Activated naive CD8-positive, alpha-beta T cell treated with anti-CD3 and anti-CD28 coated beads, Interleukin-2, amount 50 U/mL, for 16 hours (primary cell): ENCODE data around the gene ABCG1.

Experiments
- DNase-seq: peaks from one replicate; pipeline ENCODE4 v3.0.0-alpha.2; 2020; ENCODE audit warnings: low read depth, low spot score

Gene ABCG1

DNA sequence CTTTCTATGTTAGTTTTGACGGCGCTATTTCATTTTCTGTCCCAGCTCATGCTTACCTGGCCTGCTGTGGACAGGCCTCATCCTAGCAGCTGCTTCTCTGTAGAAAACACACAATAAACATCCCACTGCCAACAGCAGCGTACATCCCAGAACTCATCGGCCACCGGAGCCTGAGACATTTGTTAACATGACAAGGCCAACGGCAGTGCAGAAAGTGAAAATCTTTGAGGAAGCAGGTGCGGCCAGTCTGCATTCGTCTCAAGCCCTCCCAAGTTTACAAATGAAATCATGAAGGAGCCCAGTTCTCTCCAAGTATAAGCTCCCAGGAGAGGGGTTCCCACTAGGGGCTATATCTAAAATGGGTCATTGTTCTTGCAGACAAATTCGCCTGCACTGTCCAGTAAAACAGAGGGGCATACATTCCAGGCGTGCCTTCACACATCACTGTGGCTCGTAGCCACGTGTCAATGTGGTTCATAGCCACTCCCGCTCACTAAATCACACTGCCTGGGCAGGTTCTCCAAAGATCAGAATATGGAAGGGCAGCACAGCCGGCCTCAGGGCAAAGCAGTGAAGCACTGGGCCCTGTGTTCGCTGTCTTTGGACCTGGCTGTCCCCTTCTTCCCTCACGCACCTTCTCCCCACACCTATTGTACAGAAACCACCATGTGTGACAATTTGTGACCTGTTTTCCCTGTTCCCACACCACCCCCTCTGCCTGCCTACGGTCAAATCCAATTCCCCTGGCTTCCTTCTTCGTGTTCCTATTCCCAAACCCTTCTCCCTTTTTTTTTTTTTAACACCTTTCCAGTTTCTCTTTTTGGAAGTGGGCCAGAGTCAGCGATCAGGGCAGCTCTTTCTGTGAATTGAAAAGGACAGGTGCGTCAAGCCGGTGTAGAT is 27.0 kb upstream of the ABCG1 start:
- DNase-seq: no peak

DNA sequence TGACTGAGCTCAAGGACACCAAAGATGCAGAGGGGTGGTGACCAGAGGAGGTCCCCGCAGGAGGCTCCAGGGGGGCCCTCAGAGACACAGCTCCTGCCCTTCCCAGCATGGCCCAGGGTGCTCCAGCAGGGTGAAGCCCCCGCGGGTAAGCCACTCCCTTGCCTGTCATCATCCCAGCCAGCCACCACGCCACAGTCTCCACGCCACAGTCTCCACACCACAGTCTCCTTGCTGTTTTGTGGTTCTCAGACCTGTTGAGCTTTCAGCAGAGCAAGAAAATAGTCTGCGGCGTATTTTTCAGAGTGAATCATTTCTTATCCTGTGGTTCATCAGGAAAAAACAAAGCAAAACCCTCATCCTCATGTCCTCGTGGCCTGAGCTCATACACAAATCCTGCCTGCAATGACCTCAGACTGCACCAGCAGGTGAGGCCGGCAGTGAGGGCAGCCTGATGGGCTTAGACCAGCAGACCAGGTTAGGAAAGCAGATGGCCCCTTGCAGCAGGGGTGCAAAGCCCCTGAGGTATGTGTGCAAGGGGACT is 25.7 kb upstream of the ABCG1 start:
- DNase-seq: no peak

DNA sequence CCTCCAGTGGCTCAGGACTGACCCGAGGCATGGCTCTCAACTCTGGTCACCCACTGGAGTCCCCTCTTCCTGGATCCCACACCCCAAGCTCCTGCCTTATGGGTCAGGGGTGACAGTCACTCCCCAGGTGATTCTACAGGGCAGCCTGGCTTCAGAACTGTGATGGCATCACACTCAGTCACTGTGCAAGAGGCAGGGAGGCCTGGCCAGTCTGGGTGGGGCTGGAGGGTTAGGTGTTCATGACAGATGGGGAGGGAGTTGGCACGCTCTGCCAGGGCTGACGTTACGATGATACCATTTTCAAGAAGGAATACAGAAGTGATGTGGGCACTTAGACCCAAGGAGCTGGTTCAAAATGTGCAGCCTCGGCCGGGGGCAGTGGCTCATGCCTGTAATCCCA is 25.2 kb upstream of the ABCG1 start:
- DNase-seq: no peak

DNA sequence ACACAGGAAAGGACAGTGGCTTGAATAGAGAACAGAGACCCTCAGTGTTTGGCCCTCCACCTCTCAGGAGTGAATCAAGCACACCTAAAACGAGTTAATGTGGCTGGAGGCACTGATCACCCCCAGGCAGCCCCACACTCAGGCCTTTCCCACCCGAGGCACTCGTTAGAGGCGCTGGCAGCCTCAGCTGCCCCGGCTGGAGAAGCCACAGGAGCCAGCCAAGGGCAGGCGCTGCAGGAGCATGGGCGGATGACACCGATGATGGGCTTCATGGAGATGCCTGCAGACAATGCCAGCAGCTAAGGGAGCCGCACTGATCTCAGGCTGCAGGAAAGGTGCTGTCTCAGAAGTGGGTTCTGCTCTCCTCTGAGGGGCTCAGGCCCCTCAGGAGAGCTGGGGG is 24.1 kb upstream of the ABCG1 start:
- DNase-seq: no peak

DNA sequence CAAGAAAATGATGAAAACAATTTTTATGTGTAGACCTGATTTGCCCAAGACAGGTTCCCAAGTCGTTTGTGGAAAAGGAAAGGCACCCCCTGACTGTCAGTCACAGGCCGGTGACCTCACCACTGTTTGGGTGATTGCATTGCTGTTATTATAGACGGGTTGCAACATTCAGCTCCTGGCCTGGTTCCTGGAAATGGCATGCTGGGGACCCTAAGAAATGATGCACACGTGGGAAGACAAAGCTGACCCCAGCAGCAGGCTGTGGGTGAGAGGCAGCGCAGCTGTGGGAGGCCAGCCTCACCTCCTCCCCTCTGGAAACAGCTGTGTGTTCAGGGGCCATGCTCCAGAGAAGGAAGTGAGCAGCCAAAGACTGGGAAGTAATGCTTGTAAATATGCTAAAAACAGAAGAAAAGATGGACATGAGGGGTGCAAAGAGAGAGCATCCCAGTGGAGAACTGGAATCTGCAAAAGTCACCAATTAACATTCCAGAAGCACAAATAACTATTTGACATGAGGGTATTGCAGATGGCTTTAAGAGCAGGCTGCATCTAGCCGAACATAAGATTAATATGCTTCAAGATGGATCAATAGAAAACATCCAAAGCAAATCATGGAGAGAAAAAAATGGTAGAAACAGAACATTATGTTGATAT is 23.4 kb upstream of the ABCG1 start:
- no peak for DNase-seq

DNA sequence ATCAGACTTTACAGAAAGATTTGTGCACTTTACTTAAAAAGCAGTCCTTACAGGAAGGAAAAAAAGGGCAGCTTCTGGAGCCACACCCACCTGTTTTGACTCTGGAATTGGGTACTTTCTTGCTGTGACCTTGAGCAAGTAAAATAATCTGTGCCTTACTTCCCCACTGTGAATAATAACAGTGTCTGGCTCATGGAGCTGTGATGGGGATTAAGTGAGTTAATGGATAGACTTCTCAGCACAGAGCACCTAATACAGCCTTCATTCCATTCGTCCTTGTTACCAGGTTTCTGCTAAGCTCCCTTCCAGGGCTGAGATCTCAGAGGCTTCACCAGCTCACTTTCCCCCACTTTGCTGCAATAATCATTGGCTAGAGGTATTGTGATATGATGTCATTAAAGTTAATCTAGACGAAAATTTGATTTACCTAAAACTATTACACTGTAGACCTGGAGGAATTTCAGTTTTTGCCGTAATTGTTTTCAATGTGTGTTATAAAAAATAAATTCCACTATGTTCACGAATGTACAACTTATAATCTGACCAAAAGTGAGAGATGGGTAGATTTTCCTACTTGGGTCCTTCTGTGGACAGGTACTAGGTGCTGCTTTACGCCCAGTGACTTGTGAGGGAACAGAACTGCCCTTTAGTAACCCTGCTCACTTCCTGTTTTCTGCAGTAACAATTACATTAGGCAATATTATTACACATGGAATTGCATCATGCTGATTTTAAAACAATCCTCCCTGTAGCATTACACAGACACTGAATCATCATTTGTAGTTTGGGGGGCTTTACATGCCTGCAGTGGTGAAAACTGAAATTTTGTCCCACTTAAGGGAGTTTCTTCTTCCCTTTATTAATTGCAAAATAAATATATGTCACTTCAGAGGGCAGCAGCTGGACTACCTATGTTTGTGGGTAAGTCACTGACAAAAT is 19.7 kb upstream of the ABCG1 start:
- DNase-seq: no peak

DNA sequence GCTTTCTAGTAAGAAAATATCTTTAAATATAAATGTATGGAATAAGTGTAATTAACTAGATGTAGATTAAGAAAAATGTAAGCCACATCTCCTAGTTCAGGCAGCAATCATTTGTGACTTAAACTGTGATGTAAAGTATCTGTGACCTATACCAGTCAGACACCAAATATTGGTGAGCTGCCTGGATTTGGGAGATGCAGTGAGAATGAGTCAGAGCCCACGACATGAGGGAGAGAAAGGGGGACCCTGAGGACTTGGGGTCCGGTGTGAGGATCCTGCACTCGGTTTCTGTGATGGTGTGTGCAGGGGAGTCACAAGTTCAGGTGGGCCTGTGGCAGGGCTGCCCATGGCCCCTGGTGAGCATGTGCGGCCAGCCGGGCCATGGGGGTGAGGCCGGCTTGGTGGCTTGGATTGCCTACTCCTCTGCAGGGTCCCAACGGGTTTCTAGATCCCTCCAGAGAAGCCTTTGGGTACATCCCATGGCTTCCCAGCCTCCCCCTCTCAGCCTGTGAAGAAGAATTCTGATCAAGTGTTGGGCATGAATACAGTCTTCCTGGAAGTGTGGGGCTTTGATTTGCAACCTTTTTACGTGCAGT is 19.0 kb upstream of the ABCG1 start:
- DNase-seq: no peak

DNA sequence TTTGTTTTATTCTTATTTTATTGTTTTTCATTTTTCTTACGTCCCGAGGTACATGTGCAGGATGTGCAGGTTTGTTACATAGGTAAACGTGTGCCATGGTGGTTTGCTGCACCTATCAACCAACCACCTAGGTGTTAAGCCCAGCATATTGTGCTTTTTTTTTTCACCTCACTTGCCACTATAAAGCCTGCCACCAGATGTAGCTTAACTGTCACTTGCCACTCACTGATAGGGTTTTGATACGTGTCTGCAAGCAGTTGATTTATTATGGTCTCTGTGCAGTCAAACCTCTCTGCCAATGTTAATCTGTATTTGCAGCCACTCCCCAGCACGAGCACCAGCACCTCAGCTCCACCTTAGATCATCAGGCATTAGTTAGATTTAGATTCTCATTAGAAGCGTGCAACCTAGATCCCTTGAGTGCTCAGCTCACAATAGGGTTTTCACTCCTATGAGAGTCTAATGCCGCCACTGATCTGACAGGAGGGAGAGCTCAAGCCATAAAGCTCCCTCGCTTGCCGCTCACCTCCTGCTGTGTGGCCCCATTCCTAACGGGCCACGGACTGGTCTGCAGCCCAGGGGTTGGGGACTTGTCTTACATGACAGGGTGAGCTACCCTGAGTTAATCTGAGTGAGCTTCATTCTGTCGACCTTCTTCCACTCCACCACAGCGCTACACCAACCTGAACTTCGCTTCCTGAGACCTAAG is 17.9 kb upstream of the ABCG1 start:
- no peak for DNase-seq

DNA sequence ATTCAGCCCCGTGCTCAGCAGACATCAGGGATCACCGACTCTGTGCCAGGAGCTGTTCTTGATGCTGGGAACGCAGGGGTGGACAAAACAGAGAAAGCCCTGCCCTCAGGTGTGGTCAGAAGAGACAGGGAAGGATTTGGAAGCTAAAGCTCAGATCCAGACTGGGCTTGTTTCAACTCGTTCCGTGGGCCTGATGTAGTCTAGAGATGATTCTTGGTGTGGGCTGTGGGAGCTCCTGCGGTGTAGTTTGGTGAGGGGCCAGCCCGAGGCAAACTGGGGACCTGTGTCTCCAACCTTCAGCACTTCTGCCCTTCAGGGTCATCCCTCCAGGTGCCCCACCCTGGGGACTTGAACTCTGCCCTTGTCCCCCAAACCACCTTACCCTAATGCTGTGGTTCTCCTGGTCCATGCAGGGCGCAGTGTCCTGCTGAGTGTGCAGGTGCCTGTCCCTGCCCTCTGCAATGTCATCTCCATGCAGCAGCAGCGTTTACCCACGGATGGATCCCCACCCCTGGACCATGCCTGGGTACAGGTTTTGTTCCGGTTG is 17.3 kb upstream of the ABCG1 start:
- no peak for DNase-seq

DNA sequence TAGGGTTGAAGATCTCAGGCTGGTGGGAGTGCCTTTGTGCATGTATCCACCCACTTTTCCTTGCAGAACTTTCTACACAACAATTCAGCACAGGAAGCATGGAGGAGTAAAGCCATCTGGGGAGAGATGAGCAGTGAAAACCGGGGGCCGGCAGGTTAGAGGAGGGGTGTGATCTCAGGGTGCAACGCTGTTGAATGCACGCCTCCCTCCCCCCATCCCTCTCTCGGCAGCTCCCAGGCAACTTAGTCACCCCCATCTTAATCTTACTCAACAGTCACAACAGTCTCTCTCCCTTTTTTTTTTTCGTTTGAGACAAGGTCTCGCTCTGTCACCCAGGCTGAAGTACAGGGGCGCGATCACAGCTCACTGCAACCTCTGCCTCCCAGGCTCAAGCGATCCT is 16.6 kb upstream of the ABCG1 start:
- DNase-seq: no peak

DNA sequence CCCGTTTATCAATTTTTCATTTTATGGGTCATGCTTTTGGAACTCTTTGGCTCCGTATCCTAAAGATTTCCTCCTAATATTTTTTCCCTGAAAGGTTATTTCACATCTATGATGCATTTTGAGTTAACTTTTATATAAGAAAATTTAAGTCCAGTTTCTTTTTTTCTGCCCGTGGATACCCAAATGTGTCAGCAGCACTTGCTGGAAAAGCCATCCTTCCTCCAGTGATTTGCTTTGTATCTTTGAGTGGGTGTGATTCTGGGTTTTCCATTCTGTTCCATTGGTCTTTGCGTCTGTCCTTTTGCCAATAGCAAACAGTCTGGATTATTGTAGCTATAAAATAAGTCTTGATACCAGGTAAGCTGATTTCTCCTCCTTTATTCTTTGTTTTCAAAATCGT is 15.6 kb upstream of the ABCG1 start:
- no peak for DNase-seq

DNA sequence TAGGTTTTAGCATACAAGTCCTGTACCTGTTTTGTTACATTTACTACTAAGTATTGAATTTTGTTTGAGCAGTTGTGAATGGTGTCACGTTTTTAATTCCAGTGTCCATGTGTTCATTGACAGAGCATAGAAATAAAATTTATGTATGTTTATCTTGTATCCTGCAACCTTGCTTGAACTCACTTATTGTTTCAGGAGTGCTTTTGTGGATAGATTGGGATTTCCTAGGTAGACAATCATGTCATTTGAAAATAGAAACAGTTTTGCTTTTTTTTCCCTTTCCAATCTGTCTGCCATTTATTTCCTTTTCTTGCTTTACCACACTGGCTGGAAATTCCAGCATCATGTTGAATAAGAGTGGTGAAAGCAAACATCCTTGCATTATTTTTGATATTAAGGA is 15.0 kb upstream of the ABCG1 start:
- DNase-seq: no peak

DNA sequence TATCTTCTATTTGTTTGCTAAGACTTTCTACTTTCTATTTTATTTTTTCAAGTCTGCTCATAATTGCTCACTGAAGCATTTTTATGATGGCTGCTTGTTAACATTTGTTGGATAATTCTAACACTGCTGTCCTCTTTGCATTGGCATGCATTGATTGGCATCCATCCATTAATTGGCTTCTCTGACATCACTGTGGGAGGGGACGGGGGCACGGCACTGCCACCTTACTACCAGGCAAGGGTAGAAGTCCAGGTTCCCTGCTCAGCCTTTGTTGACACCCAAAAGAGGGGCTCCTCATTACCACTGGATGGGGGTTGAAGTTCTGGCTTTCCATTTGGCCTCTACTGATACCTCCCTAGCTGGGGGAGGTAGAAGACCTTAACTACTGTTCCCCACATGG is 11.5 kb upstream of the ABCG1 start:
- DNase-seq: no peak

DNA sequence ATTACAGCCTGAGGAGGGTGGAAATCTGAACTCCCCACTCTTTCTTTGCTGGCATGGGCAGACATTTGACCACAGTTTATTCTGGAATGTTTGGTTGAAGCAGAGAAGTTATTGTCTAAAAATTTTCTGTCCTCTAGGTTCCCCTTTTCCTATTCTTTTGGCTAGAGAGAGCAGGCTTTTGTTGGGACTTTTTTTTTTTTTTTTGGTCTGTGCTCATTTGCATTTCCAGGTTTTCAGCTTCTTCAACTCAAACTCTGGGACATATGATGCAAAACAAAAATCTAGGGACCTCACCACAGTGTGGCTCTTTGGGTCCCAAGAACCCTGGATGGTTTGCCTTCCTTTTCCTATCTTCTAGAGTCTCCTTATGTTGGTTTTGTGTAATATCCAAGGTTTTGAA is 10.9 kb upstream of the ABCG1 start:
- DNase-seq: no peak

DNA sequence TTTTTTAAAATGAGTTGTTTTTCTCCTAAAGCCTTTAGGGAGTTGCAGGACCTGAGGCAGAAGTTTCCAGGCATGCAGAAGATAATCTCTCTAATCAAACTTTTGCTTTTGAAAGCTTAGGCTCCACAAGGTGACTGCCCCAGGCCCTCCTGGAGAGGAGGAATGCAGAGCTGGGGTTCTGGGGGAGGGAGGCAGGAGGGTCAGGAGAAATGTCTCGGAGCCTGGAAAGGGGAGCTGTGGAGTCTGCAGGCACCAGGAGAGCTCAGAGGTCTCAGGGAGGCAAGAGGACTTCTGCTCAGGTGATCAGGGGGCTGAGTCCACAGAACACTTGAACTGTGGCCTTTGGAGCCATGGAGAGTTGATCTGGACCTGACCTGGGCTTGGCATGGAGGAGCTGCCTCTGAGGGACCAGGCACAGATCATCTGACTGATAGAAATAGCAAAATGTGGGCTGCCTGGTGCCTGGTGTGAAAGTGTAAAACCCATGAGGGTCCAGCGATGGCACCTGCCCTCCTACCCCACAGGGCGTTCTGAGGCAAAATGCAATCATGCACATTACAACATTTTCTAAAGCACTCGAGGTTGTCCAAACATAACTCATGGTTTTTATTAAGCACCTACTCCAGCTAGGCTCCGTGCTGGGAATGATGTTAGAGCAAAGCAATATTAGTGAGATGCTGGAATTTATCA is 10.0 kb upstream of the ABCG1 start:
- DNase-seq: no peak

DNA sequence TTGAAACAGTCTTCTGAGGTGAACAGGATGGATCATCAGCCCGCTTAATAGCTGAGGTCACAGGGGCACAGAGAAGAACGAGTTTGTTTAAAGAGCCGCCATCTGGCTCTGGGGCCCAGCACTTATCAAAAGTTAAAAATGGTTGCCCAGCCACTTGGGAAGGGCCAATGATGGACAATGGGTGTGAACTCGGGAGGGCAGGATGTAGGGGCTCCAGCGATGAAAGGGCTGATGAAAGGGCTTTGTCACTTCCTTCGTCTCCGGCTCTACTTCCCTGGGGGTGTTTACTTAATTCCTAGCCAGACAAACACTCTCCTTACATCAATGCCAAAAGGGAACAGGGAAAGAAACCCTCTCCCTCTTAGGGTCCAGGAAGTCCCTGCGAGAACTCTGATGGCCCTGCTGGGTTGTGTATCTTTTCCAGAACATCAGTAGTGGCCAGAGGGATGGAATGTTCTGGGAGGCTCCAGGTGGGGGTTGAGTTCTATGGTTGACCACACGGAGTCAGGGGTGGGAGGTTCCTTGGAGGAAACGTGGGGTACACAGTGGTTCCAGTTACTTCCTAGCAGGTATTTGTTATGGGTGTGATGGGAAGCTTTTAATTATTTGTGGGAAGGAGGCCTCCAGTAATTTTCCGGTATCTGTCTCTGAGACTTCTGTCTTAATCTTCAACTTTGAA is 9.0 kb upstream of the ABCG1 start:
- DNase-seq: no peak

DNA sequence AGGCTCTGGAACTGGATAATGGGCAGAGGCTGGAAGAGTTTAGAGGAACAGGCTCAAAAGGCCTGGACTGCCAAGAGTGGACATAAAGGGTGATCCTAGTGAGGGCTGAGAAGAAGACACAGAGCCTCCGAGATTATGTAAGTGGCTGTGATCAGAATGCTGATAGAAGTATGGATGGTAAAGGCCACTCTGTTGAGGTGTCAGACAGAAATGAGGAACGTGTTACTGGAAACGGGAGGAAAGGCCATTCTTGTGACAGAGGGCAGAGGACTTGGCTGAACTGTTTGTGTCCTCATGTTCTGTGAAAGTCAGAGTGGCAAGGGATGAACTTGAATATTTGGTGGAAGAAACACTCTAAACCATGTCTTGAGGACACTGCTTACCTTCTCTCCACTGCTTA is 6.7 kb upstream of the ABCG1 start:
- no peak for DNase-seq

DNA sequence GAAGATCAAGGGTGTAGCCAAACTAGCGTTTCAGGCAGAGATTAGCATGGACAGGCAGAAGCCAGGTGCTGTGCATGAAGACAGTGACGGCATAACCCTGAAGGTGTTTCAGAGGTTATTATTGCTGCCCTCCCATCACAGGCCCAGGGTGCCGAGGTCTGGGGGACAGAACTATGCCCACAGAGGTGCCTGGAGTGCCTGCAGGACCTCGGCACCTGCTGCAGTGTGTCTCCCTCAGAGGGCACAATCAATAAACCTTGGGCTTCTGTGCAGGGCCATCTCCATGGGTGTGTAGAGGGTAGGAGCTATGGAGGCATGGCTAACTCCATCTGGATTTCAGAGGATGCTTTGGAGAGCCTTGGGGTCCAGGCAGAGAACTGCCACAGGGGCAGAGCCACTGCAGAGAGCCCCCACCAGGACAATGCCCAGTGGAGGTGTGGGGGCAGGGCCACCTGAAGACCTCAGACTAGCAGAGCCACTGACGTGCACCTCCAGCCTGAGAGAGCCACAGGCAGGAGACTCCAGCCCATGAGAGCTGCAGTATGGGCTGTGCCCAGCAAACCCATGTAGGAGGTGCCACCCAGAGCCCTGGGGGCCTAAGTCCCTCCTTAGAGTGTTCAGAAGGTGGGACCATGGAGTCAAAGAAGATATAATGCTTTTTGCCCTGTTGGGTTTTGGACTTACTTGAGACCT is 5.7 kb upstream of the ABCG1 start:
- no peak for DNase-seq
